Stimulated activated CD4-positive, alpha-beta T cell treated with anti-CD3 and anti-CD28 coated beads, Interleukin-2, amount 100 ng/mL, for 48 hours (primary cell): Measurements from ENCODE around the gene CTSO.
"Not testable (repeated sequence)": the region's sequence is repeated elsewhere in the genome, so short reads cannot be mapped to it uniquely, and the experiment has no call there.

ENCODE experiments used
- DNase-seq, 2 donors: peaks; one replicate each; pipeline ENCODE4 v3.0.0-alpha.2; 2020

CTSO gene

DNA sequence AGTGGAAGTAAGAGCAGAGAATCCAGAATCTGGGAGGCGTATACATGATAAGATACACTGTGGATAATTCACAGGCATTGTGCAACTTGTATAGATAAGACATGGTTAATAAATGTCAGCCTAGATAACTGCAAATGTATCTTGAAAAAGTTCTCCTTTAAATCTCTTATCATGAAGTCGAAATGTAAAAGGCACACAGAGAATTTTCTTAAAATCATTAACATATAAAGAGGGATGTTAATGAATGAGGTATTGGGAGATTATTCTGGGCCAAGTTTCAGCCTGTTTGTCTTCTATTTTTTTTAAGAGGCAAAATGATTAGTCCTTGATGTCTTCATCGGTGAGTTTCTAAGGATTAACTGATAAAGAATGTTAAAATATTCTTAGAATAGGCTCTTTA is 49.3 kb downstream of the CTSO start:
- no peak for DNase-seq

DNA sequence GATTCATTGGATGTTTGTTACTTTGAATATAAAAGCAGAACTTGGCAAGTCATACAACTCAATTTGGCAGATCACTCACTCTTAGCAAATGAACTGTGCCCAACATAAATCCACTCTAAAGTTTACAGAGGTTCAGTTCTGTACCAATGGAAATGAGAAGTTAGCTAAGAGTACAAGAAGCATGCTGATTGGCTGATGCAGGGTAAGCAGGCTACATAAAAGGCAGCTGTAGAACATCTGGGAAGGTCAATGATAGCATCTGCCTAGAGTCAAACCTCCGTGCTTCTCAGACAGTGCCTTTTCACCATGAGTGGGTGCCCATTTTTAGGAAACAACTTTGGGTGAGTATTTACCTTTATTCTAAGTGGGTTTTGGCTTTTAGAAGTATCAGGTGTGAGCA is 50.2 kb downstream of the CTSO start, which contains the start of gene TDO2:
TSS of gene TDO2 (plus strand) at position 244 of the 400 bp plus-strand sequence. CDS start at position 307, 63 bp downstream.
- DNase-seq, result no peak

DNA sequence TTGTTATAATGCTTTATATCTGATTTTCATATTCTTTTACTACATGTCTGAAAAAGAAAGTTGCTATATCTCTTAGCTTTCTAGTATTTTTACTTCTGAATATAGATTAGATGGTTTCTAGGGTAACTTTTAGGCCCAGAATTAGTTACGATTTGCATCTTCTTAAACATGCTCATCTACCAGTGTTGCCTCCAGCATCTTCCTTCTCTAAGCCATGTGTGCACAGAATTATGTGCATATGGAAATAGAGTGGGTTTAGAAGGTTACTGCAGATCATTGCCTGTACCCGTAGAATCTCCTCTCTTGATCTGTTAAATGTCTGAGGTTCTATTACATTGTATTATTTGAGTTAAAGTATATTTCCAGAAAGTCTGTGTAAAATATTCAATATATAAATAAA is 52.7 kb downstream of the CTSO start:
- no peak for DNase-seq

DNA sequence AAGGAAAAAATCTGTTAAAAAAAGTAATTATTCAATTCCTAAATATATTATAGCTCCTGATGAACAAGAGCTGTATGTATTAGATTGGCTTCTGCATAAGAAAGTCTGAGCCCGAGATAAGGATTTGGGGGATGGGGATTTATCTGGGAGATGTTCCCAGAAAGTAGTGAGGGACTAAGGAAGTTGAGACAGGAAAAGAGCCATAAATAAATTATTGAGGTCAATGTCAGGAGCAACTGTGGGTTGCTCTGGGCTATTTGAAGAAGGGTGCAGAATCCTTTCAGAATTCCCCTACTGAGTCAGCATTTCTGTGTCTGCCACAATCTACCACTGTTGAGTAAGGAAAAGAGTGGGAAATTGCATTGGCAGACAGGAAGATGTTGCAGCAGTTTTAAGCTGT is 53.3 kb downstream of the CTSO start:
- DNase-seq, result no peak

DNA sequence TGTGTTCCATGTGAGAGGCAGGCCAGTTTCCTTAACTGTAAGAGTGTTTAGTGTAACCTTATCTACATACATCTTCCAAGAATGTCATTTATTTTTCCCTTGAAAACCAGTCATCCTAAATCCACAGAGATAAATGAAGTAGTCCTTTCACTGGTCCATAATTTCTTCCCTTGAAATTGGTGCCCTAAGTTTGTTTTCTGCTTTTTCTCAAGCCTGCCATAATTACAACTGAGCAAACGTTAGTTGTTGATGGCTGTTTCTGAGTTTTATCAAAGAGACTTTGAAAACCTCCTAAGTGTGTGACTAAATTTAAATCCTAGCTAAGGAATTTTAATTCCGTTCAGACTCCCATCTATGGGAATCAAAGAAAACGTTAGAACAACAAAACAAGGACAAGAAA is 53.8 kb downstream of the CTSO start:
- no peak for DNase-seq

DNA sequence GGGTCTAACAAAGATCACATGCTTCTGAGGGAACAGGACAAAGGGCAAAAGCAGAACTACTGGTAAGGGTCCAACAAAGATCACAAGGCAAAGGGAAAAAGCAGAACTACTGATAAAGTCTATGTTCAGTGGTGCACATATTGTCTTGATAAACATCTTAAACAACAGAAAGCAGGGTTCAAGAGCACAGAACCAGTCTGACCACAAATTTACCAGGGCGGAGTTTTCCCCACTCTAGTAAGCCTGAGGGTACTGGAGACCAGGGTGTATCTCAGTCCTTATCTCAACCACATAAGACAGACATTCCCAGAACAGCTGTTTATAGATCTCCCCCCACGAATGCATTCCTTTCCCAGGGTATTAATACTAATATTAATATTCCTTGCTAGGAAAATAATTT is 55.3 kb downstream of the CTSO start:
- not testable (repeated sequence) for DNase-seq

DNA sequence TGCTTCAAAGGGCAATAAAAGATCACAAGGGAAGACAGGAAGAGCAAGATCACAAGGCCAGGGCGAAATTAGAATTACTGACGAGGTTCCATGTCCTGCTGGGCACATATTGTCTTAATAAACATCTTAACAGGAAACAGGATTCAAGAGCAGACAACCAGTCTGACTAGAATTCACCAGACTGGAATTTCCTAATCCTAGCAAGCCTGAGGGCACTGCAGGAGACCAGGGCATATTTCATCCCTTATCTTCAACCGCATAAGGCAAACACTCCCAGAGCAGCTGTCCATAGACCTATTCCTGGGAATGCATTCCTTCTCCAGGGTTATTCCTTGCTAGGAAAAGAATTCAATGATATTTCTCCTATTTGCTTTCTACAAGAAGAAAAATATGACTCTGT is 62.6 kb downstream of the CTSO start:
- DNase-seq, result no peak

DNA sequence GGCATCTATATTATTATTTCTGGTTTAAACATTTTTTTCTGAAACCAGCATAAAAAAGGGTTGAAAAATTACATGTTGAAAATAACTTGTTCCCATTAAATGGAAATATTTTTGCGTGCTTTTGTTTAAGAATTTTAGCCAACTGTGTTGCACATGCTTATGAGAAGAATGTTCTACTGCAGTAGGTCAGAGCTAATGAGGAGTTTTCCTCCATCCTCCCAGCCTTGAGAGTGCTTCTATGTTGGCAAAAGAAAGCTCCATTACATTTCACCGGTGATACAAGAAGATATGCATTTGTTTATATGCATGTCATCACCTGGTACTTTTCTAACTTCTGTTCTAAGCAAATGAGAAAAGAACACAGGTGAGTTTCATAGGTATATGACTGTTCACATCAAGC is 63.7 kb downstream of the CTSO start:
- no peak for DNase-seq

DNA sequence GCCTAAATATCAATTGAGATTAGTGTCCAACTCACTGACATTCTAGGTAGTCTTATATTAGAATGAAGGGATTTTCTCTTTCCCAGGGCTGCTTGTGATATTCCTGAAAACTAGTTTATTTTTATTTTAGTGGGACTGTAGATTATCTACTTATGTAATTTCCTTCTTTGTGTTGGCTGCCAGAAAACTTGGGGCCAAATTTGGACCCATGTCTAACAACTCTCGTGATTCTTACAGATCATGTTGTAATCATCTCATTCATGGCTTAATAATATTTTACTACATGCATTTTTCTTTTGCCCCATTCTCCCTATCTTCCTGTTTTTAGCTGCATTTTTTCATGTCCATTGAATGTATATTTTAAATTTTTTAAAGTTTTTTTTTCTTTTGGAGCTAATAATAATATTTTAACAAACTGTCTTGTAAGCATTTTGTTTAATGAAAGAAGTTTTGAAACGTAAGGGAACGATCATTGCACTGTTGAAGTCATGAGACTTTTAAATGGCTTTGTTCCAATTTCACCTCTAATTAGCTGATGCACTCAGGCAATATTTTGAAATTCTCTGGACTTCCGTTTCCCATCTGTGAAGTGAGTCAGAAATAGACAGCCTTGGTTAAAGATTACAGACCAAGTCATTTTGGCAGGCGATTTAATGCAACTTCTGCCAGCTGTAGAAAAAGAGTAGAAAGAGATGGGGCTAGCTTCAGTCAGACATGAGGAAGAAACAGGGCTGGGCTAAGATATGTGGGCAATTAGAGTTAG is 64.5 kb downstream of the CTSO start:
- DNase-seq, result no peak

DNA sequence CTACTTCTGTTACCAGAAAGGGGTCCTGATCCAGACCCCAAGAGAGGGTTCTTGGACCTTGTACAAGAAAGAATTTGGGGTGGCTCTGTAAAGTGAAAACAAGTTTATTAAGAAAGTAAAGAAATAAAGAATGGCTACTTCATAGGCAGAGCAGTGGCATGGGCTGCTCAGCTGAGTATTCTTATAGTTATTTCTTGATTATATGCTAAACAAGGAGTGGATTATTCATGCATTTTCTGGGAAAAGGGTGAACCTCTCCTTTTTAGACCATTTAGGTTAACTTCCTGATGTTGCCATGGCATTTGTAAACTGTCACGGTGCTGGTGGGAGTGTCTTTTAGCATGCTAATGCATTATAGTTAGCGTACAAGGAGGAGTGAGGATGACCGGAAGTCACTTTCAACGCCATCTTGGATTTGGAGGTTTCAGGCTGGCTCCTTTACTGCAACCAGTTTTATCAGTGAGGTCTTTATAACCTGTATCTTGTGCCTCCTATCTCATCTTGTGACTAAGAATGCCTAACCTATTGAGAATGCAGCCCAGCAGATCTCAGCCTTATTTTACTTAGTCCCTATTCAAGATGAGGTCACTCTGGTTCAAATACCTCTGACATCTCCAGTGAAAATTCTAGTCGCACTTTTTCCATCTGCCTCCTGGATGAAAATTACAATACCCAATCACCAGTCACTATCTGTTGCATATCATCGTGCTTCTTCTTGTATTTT is 65.7 kb downstream of the CTSO start:
- DNase-seq, result no peak

DNA sequence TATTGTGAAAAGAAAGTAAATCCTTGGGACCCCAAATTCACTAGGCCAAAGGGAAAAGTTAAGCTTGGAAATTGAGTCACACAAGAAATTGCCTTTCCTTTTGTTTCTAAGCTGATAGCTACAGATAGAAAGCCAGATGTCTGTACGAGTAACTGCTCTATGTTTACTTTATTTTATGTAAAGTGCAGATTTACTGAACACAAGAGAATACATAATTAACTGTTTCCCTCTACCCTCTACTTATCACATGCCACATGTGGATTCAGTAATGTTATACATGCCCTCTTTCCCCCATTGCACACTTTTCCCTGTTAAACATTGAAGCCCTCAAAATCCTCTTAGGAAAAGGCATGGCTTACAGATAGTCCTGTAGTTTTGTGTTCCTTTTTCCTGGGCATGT is 66.6 kb downstream of the CTSO start:
- no peak for DNase-seq

DNA sequence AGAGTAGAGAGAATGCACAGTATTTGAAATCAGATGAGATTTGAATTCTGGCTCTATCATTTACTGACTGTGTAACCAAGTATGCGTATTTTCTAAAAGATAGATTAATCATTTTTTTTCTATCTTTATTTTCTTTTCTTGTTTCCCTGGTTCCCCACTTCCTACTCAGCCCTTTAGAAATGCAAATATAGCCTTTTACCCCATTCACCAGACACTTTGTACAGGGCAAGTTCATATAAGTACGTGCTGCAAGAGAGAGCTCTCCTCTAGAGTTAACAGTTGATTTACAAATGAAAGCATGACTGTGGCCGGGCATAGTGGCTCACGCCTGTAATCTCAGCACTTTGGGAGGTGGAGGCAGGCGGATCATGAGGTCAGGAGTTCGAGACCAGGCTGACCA is 68.0 kb downstream of the CTSO start:
- DNase-seq, result no peak

DNA sequence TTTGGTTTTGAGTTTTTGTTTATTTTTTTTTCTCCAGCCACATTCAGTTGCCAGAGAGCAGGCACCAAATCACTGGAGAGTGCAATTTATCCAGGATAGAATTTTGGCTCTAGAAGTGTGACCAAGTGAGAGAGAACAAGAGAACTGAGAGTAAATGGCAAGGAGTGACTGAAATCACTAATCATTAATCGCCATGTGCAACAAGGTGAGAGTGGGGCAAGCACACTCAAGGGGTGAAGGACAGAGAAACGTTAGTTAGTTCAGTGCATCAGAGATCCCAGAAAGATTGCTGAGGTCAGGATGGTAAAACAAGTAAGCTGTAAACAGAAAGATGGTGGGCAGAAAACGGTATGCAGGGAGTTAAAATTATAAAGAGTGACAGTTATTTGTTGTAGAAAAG is 69.8 kb downstream of the CTSO start:
- no peak for DNase-seq

DNA sequence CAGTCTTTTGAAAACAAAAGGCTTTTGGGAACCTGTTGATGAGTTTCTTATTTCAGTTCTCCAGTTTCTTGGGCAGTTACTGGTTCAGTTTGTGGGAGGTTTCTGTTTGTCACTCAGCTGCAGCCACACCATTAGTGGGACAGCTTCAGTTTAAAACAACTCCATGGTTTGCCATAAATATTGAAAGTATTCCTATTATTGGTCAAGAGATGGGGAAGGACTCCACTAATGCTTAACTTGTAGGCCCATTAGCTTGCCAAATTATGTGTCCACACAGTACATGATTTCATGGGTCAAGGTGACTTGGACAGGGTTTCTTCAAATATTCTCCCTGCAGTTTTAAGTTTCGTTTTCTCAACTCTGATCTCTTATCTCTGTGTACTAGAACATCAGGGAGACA is 72.1 kb downstream of the CTSO start:
- no peak for DNase-seq

DNA sequence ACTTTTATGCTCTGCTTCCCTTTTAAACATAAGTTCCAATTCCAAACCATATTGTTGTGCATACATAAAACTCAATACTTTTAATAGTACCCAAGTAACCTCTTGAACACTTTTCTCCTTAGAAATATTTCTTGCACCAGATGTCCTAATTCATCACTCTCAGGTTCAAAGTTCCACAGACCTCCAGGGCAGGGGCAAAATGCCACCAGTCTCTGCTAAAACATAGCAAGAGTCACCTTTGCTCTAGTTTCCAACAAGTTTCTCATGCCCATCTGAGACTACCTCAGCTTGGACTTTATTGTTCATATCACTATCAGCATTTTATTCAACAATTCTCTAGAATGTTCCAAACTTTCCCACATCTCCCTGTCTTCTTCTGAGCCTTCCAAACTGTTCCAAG is 73.9 kb downstream of the CTSO start:
- DNase-seq, result no peak

DNA sequence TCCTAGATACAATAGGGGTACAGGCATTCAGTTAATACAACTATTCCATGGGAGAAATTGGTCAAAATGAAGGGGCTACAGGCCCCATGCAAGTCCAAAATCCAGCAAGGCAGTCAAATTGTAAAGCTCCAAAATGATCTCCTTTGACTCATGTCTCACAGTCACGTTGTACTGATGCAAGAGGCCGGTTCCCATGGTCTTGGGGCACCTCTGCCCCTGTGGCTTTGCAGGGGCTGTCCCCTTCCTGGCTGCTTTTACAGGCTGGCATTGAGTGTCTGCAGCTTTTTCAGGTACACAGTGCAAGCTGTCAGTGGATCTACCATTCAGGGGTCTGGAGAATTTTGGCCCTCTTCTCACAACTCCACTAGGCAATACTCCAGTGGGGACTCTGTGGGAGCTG is 75.1 kb downstream of the CTSO start:
- DNase-seq, result no peak

DNA sequence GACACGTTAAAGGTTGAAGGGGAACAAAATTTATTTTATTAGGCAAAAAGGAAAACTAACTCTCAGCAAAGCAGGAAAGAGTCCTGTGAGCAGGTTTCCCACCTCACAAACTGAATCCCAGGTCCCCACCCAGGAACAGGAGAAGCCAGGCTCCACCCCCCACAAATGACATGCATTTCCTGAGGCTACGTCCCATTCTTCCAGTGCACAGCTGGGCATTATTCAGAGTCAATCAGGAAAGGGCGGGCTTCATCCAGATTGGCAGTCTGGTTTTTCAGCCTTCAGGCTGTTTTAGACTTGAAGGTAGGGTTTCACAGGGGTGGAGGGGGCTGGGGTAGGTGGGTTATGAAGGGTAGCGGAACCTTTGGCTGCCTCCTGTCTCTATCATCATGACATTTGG is 75.7 kb downstream of the CTSO start:
- DNase-seq, result no peak

DNA sequence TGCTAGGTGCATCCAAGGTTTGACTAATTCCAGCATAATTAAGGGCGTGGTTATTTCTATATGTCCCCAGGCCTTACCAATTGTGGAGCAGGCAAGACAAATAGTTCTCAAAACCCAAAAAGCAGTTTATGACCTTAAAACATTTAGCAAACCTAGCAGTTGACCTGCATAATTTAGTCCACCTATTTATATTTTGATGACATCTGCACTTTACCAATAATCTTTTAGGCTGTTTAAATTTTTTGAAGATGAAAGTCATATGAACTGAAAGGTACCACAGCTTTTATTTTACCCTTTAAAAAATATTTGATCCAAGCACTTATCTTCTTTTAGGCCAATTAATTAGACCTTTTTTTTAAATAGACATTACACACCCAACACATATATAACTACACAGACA is 77.8 kb downstream of the CTSO start:
- no peak for DNase-seq
